OCI-LY3 (cell line): Measurements from ENCODE around the gene TNNI3K.

Experiments used
- EZH2phosphoT487 ChIP-seq: fragments of 200-600 bp; shearing (Covaris generic); IDR thresholded peaks from 2 replicates; pipeline ENCODE4 v1.6.1; 2018; ENCODE audit warnings: antibody characterized with exemption, mixed run types, low read depth
- TF ChIP-seq, protein P1 (sequence below): fragments of 200-600, 300-600 bp; sonication (generic); IDR thresholded peaks from 2 replicates; pipeline ENCODE4 v1.5.1; 2014; ENCODE audit warnings: antibody characterized with exemption, low read length, low read depth

DNA sequence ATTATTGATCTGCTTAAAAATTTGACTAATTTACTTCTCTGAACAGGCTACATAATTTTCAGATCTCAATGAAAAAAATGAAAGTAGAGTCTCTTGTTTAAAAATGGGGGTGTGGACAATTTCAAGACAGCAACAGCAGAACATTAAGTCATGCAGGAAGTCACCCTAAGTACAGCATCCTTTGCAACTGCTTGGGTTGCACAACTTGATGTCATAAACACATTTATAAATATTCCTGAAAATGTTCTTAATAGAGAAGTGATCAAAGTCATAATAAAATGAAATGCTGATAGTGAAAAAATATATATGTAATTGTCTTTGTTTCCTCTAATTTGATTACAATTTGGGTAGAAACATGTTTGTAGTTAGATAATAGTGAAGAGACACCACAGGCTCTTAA is 79.3 kb downstream of the TNNI3K start:
- TF ChIP-seq EZH2phosphoT487, result no peak
- TF ChIP-seq, protein P1, sequence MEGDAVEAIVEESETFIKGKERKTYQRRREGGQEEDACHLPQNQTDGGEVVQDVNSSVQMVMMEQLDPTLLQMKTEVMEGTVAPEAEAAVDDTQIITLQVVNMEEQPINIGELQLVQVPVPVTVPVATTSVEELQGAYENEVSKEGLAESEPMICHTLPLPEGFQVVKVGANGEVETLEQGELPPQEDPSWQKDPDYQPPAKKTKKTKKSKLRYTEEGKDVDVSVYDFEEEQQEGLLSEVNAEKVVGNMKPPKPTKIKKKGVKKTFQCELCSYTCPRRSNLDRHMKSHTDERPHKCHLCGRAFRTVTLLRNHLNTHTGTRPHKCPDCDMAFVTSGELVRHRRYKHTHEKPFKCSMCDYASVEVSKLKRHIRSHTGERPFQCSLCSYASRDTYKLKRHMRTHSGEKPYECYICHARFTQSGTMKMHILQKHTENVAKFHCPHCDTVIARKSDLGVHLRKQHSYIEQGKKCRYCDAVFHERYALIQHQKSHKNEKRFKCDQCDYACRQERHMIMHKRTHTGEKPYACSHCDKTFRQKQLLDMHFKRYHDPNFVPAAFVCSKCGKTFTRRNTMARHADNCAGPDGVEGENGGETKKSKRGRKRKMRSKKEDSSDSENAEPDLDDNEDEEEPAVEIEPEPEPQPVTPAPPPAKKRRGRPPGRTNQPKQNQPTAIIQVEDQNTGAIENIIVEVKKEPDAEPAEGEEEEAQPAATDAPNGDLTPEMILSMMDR, result no peak
